K562 (cell line): ENCODE measurements around the gene ZNF667. TPM values are rescaled to one million over a fixed set of nuclear protein-coding genes. Genes with fewer than 3 reads are reported as not detected.

ENCODE experiments used
- CEBPG ChIP-seq, 3 experiments: fragments of 200-800 bp in 1 of 3; sonication (Bioruptor generic) in 1 of 3; sonication (generic) in 1 of 3; formaldehyde crosslinking in 1 of 3; IDR thresholded peaks in 2 of 3; conservative IDR thresholded peaks in 1 of 3; 2 replicates each; pipeline versions ENCODE4 v1.6.1 to v1.8.0; 2016 to 2022; ENCODE audit warnings: missing compliant biosample characterization in 2 of 3, missing genetic modification characterization in 2 of 3, mild to moderate bottlenecking in 1 of 3, missing genetic modification reagents in 1 of 3
- EHMT2 ChIP-seq: fragments of 450-650 bp; IDR thresholded peaks from 2 replicates; pipeline ENCODE4 v1.6.1; 2018; ENCODE audit warnings: antibody characterized with exemption
- NEUROD1 ChIP-seq: fragments of 150-350 bp; IDR thresholded peaks from 2 replicates; pipeline ENCODE4 v1.6.1; 2014; ENCODE audit warnings: borderline replicate concordance, low read length, low read depth; ENCODE audit not compliant: partially characterized antibody
- ZNF24 ChIP-seq: fragments of 450-650 bp; IDR thresholded peaks from 2 replicates; pipeline ENCODE4 v1.6.1; 2016
- ZNF384 ChIP-seq: IDR thresholded peaks from 2 replicates; pipeline ENCODE4 v1.6.1; 2012; ENCODE audit warnings: low read depth, low read length, improper control_type of control experiment
- ZNF561 ChIP-seq: fragments of 450-650 bp; formaldehyde crosslinking; conservative IDR thresholded peaks from 2 replicates; pipeline ENCODE4 v1.4.0; 2020; ENCODE audit warnings: mild to moderate bottlenecking, moderate library complexity
- polyA plus RNA-seq, 8 experiments: library from polyadenylated mRNA; depleted of rRNA in 4 of 8; stranded (reverse) in 5 of 8; unstranded in 3 of 8; fragments of >200 nt; fragmentation: Nextera tagmentation in 2 of 8; fragmentation: Illumina TruSeq in 1 of 8; extraction: Ambion mirVana in 2 of 8; extraction: Trizol in 1 of 8; gene quantifications; 2 replicates each; pipeline versions ENCODE4 v1.2.1 to v1.2.3, GENCODE V29; 2011 to 2014; ENCODE audit warnings: inconsistent platforms in 1 of 8, missing spikeins in 1 of 8
- total RNA-seq, 7 experiments: library from RNA; depleted of rRNA in 6 of 7; stranded (reverse); fragments of >200 nt in 6 of 7; fragmentation: Illumina TruSeq in 2 of 7; extraction: Trizol in 2 of 7; gene quantifications; 2 replicates each; pipeline versions ENCODE4 v1.2.1 to v1.2.3, GENCODE V29; 2011 to 2021; ENCODE audit warnings: low replicate concordance in 1 of 7
- TF ChIP-seq, protein P1 (sequence below): fragments of 450-650 bp; IDR thresholded peaks from 2 replicates; pipeline ENCODE4 v1.7.0; 2016; ENCODE audit warnings: borderline replicate concordance
- TF ChIP-seq, protein P2 (sequence below): sonication (generic); formaldehyde crosslinking; IDR thresholded peaks from 2 replicates; pipeline ENCODE4 v1.8.1; 2023; ENCODE audit warnings: mild to moderate bottlenecking, missing genetic modification reagents
- TF ChIP-seq, protein P3 (sequence below): IDR thresholded peaks from 3 replicates; pipeline ENCODE4 v1.6.1; 2011; ENCODE audit warnings: borderline replicate concordance, mild to moderate bottlenecking, moderate library complexity; ENCODE audit not compliant: insufficient read length; ENCODE audit errors: extremely low read depth
- TF ChIP-seq, protein P4 (sequence below): fragments of 250-450 bp; sonication (Bioruptor Pico); IDR thresholded peaks from 2 replicates; pipeline ENCODE4 v1.4.0; 2020

Gene ZNF667
- total and polyA plus RNA-seq, 9 of the 15 experiments (the other 6 are each of a cell fraction or from before 2014, with no cell fraction given) = not detected

DNA sequence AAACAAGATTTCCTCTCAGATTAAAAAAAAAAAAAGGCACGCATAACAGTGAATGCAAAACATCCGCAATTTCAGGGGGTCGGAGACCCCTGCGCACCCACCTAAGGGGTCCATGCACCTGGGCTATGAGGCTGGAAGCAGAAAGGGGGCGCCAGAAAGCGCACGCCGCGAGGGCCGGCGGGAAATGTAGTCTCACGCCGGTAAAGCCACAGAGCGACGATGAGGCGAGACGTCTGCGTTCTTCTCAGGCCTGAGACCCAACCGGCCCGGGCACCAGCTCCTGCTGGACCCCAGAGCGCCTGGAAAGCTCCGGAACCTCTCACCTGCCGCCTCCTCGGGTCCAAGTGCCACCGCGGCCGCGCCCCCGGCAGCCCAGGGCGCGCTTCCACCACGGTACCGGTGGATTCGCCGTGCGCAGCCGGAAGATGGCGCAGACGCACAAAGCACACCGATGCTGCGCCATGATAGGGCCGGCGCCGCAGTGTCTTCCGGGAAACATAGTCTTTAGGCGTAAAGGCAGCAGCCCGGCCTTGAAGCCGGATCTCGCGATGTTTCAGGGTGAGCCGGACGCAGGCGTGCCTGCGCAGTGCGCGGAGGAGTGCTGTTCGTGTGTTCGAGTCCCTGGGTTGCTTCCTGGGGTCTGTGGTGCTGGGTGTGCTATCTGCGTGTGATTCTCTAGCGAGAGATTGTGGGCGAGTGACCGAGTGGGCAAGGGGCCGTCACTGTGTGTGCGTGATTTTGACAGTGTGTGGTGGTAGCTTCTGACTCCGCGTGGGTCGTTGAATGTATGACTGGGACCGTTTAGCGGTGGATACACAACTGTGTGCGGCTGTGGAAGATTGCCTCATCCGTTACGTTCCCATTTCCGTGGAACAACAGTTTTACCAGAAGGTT is 83.8 kb downstream of the ZNF667 start, which contains the start of gene ZNF582 (continued):
- TF ChIP-seq, protein P1, sequence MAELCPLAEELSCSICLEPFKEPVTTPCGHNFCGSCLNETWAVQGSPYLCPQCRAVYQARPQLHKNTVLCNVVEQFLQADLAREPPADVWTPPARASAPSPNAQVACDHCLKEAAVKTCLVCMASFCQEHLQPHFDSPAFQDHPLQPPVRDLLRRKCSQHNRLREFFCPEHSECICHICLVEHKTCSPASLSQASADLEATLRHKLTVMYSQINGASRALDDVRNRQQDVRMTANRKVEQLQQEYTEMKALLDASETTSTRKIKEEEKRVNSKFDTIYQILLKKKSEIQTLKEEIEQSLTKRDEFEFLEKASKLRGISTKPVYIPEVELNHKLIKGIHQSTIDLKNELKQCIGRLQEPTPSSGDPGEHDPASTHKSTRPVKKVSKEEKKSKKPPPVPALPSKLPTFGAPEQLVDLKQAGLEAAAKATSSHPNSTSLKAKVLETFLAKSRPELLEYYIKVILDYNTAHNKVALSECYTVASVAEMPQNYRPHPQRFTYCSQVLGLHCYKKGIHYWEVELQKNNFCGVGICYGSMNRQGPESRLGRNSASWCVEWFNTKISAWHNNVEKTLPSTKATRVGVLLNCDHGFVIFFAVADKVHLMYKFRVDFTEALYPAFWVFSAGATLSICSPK = no peak
- TF ChIP-seq, protein P2, sequence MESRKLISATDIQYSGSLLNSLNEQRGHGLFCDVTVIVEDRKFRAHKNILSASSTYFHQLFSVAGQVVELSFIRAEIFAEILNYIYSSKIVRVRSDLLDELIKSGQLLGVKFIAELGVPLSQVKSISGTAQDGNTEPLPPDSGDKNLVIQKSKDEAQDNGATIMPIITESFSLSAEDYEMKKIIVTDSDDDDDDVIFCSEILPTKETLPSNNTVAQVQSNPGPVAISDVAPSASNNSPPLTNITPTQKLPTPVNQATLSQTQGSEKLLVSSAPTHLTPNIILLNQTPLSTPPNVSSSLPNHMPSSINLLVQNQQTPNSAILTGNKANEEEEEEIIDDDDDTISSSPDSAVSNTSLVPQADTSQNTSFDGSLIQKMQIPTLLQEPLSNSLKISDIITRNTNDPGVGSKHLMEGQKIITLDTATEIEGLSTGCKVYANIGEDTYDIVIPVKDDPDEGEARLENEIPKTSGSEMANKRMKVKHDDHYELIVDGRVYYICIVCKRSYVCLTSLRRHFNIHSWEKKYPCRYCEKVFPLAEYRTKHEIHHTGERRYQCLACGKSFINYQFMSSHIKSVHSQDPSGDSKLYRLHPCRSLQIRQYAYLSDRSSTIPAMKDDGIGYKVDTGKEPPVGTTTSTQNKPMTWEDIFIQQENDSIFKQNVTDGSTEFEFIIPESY (CRISPR knock-in tag) = peak; percentile 96
- TF ChIP-seq CEBPG (CRISPR knock-in tag; IDR thresholded peaks at IDR 0.05) (peak; percentile 32; the same call in 1 of the 2 replicates), CEBPG (tag; conservative IDR thresholded peaks at IDR 0.05 in 1 of 2, IDR thresholded peaks at IDR 0.05 in 1 of 2) (no peak), EHMT2 (peak; percentile 64; the same call in 1 of the 2 replicates), ZNF384 (no peak), NEUROD1 (no peak), ZNF24 (0 out of 2 replicates have a peak, but pooled peaks have one; percentile 31), ZNF561 (CRISPR knock-in tag) (no peak)
- TF ChIP-seq, protein P3, sequence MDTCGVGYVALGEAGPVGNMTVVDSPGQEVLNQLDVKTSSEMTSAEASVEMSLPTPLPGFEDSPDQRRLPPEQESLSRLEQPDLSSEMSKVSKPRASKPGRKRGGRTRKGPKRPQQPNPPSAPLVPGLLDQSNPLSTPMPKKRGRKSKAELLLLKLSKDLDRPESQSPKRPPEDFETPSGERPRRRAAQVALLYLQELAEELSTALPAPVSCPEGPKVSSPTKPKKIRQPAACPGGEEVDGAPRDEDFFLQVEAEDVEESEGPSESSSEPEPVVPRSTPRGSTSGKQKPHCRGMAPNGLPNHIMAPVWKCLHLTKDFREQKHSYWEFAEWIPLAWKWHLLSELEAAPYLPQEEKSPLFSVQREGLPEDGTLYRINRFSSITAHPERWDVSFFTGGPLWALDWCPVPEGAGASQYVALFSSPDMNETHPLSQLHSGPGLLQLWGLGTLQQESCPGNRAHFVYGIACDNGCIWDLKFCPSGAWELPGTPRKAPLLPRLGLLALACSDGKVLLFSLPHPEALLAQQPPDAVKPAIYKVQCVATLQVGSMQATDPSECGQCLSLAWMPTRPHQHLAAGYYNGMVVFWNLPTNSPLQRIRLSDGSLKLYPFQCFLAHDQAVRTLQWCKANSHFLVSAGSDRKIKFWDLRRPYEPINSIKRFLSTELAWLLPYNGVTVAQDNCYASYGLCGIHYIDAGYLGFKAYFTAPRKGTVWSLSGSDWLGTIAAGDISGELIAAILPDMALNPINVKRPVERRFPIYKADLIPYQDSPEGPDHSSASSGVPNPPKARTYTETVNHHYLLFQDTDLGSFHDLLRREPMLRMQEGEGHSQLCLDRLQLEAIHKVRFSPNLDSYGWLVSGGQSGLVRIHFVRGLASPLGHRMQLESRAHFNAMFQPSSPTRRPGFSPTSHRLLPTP = peak; percentile 94
- TF ChIP-seq, protein P4, sequence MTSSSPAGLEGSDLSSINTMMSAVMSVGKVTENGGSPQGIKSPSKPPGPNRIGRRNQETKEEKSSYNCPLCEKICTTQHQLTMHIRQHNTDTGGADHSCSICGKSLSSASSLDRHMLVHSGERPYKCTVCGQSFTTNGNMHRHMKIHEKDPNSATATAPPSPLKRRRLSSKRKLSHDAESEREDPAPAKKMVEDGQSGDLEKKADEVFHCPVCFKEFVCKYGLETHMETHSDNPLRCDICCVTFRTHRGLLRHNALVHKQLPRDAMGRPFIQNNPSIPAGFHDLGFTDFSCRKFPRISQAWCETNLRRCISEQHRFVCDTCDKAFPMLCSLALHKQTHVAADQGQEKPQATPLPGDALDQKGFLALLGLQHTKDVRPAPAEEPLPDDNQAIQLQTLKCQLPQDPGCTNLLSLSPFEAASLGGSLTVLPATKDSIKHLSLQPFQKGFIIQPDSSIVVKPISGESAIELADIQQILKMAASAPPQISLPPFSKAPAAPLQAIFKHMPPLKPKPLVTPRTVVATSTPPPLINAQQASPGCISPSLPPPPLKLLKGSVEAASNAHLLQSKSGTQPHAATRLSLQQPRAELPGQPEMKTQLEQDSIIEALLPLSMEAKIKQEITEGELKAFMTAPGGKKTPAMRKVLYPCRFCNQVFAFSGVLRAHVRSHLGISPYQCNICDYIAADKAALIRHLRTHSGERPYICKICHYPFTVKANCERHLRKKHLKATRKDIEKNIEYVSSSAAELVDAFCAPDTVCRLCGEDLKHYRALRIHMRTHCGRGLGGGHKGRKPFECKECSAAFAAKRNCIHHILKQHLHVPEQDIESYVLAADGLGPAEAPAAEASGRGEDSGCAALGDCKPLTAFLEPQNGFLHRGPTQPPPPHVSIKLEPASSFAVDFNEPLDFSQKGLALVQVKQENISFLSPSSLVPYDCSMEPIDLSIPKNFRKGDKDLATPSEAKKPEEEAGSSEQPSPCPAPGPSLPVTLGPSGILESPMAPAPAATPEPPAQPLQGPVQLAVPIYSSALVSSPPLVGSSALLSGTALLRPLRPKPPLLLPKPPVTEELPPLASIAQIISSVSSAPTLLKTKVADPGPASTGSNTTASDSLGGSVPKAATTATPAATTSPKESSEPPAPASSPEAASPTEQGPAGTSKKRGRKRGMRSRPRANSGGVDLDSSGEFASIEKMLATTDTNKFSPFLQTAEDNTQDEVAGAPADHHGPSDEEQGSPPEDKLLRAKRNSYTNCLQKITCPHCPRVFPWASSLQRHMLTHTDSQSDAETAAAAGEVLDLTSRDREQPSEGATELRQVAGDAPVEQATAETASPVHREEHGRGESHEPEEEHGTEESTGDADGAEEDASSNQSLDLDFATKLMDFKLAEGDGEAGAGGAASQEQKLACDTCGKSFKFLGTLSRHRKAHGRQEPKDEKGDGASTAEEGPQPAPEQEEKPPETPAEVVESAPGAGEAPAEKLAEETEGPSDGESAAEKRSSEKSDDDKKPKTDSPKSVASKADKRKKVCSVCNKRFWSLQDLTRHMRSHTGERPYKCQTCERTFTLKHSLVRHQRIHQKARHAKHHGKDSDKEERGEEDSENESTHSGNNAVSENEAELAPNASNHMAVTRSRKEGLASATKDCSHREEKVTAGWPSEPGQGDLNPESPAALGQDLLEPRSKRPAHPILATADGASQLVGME (CRISPR knock-in tag) = 0 out of 2 replicates have a peak, but pooled peaks have one; percentile 28
